GM10248 (cell line): ENCODE data around the gene SRMS.

Experiments
- CTCF ChIA-PET: fragments of 300-600 bp; sonication (Branson Sonifier 250); formaldehyde crosslinking; extraction: SDS; loops from one replicate; lab custom pipeline; 2021; ENCODE audit warnings: antibody characterized with exemption; lab: Yijun Ruan, JAX
- POLR2A ChIA-PET: fragments of 350-650 bp; sonication (Branson Sonifier 250); formaldehyde crosslinking; extraction: SDS; loops from one replicate; lab custom pipeline; 2020; ENCODE audit warnings: antibody characterized with exemption; lab: Yijun Ruan, JAX
- DNase-seq: peaks from one replicate; pipeline ENCODE4 v3.0.0; 2012; ENCODE audit errors: extremely low spot score
- CTCF ChIP-seq: IDR thresholded peaks from 2 replicates; pipeline ENCODE4 v1.5.1; 2012; ENCODE audit warnings: mild to moderate bottlenecking, low read depth; ENCODE audit errors: extremely low read depth, missing control alignments, control extremely low read depth

SRMS gene

GRCh38 chr20:63579017-63579694, 31.6 kb upstream of the SRMS start:
- no peak for TF ChIP-seq CTCF
- ChIA-PET POLR2A (no interaction called here), CTCF (interaction anchor here (2.5 kb wide), 1 partner anchor 41 kb away, joined by 7 read pairs; the partner anchor contains the start of gene PTK6)
- DNase-seq: no peak

GRCh38 chr20:63578224-63579016, 30.9 kb upstream of the SRMS start:
- CTCF ChIA-PET: interaction anchor here (2.5 kb wide), 1 partner anchor 41 kb away, joined by 7 read pairs; the partner anchor contains the start of gene PTK6
- no peak for DNase-seq
- POLR2A ChIA-PET: no interaction called here
- peak; percentile 22 for TF ChIP-seq CTCF

GRCh38 chr20:63577317-63577894, 29.9 kb upstream of the SRMS start:
- TF ChIP-seq CTCF: no peak
- no peak for DNase-seq
- CTCF ChIA-PET: interaction anchor here (2.5 kb wide), 1 partner anchor 40 kb away, joined by 7 read pairs; the partner anchor contains the start of gene PTK6
- POLR2A ChIA-PET: no interaction called here

- CTCF ChIA-PET: no interaction called here
These were observed 28.8 kb upstream of the SRMS start for GRCh38 chr20:63576311-63576710.

GRCh38 chr20:63574829-63575743, 27.5 kb upstream of the SRMS start:
- DNase-seq: no peak
- TF ChIP-seq CTCF: no peak
- POLR2A ChIA-PET: no interaction called here
- CTCF ChIA-PET: interaction anchor here (1.0 to 3.0 kb wide), 3 partner anchors 13 to 79 kb away, joined by 3 to 19 read pairs (median 3); partner anchors contain the start of gene PTK6

More at GRCh38 chr20:63576311-63576710, 28.8 kb upstream of the SRMS start:
- POLR2A ChIA-PET: interaction anchor here (0.6 kb wide), 1 partner anchor 34 kb away, joined by 3 read pairs; no protein-coding TSS in a partner anchor
- no peak for TF ChIP-seq CTCF
- DNase-seq: no peak
